Raji (cell line): ENCODE data around the gene MSI2.

Experiments used
- POLR2A ChIP-seq: IDR thresholded peaks from 2 replicates; pipeline ENCODE4 v1.6.1; 2011; ENCODE audit warnings: low read depth, low read length, control low read depth; ENCODE audit not compliant: insufficient read depth

The MSI2 gene

GRCh38 chr17:57597531-57598453 lies 341.5 kb downstream of the MSI2 start:
- TF ChIP-seq POLR2A, result no peak

GRCh38 chr17:57599271-57600045 lies 343.1 kb downstream of the MSI2 start:
- no peak for TF ChIP-seq POLR2A

GRCh38 chr17:57600074-57600473 lies 343.8 kb downstream of the MSI2 start:
- no peak for TF ChIP-seq POLR2A

GRCh38 chr17:57601143-57601735 lies 344.9 kb downstream of the MSI2 start:
- no peak for TF ChIP-seq POLR2A

- TF ChIP-seq POLR2A, result no peak
Measured at GRCh38 chr17:57602896-57603295, 346.6 kb downstream of the MSI2 start.

- no peak for TF ChIP-seq POLR2A
Measured at GRCh38 chr17:57603546-57603945, 347.2 kb downstream of the MSI2 start.

GRCh38 chr17:57603978-57604377 lies 347.7 kb downstream of the MSI2 start:
- no peak for TF ChIP-seq POLR2A

- no peak for TF ChIP-seq POLR2A
Measured at GRCh38 chr17:57604771-57605674, 348.7 kb downstream of the MSI2 start.

- no peak for TF ChIP-seq POLR2A
Measured at GRCh38 chr17:57605675-57606105, 349.4 kb downstream of the MSI2 start.

- TF ChIP-seq POLR2A, result no peak
Measured at GRCh38 chr17:57606111-57606875, 350.0 kb downstream of the MSI2 start.

GRCh38 chr17:57607553-57608120 lies 351.3 kb downstream of the MSI2 start:
- TF ChIP-seq POLR2A, result no peak

- no peak for TF ChIP-seq POLR2A
Measured at GRCh38 chr17:57608369-57609124, 352.2 kb downstream of the MSI2 start.
